Erythroblast (primary cell): ENCODE measurements around the gene STAT5A.
"Not testable (repeated sequence)": the region's sequence is repeated elsewhere in the genome, so short reads cannot be mapped to it uniquely, and the experiment has no call there.

Experiments
- DNase-seq, 2 experiments: peaks; one replicate each; lab custom pipeline; 2025; lab: John Stamatoyannopoulos, UW
- GATA1 ChIP-seq: IDR thresholded peaks from 2 replicates; pipeline ENCODE4 v1.6.1; 2011; ENCODE audit warnings: low read depth, mild to moderate bottlenecking, control low read depth, low read length, moderate library complexity
- POLR2A ChIP-seq: IDR thresholded peaks from 2 replicates; pipeline ENCODE4 v1.6.1; 2011; ENCODE audit warnings: mild to moderate bottlenecking, low read length

The STAT5A gene

DNA sequence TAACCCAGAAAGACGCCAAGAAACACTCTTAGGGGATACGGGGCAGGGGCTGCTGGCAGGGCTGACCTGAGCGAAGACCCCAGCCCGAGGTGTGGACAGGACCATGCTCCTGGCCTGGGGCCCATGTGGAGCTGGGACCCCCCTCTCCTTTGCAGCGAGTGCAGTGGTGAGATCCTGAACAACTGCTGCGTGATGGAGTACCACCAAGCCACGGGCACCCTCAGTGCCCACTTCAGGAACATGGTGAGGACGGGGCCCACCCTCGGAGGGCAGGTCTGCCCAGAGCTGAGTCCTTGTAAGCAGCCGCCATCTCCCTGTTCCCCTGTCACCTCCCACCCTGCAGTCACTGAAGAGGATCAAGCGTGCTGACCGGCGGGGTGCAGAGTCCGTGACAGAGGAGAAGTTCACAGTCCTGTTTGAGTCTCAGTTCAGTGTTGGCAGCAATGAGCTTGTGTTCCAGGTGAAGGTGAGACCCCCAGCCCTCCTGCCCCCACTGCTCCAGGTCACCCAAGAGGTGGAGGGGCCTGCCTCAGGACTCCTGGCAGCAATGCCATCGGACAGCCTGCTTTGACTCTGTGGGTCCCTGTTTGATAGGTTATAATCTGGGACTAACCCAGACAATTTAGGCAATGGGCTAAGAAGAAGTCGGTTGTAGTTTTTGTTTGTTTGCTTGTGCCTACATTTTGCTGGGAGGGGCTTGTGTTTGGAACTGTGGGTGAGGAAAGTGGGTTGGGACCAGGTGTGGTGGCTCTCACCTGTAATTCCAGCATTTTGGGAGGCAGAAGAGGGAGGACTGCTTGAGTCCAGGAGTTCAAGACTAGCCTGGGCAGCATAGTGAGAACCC lies 16.1 kb downstream of the STAT5A start:
- TF ChIP-seq GATA1 (no peak), POLR2A (no peak)
- no peak for DNase-seq

DNA sequence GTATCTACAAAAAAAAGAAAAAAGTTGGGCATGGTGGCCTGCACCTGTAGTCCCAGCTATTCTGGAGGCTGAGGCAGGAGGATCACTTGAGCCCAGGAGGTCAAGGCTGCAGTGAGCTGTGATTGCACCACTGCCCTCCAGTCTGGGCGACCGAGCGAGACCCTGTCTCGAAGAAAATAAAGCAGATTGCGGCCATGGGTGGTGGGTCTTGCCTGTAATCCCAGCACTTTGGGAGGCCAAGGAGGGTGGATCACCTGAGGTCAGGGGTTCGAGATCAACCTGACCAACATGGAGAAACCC lies 16.7 kb downstream of the STAT5A start:
- DNase-seq: not testable (repeated sequence)

DNA sequence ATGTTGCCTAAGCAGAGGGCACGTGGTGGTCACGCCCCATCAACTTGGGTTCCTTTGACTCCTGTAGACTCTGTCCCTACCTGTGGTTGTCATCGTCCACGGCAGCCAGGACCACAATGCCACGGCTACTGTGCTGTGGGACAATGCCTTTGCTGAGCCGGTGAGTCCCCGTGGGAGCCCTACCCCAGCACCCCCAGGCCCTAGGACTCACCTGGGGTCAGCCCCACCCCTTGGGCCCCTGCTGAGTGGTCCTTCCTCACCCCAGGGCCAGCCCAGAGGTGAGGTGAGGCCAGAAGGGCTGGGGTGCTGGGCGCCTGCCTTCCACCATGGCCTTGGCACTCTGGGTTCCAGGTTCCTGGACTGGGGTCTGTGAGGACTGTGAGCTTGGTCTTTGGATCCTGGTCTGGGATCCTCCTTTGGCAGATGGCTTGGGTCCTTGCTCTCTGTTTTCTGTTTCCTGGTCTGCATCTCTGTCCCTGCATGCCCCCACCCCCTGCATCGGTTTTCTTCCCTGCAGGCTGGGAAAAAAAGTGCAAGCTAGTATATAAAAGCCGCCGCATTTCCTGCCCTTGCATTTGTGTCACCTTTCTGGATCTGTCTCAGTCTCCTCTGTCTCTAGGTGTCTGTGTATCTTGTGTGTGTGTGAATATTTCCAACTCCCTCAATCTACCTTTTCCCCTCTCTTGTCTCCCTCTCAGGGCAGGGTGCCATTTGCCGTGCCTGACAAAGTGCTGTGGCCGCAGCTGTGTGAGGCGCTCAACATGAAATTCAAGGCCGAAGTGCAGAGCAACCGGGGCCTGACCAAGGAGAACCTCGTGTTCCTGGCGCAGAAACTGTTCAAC lies 17.5 kb downstream of the STAT5A start:
- DNase-seq: no peak
- no peak for TF ChIP-seq POLR2A
- TF ChIP-seq GATA1: no peak

DNA sequence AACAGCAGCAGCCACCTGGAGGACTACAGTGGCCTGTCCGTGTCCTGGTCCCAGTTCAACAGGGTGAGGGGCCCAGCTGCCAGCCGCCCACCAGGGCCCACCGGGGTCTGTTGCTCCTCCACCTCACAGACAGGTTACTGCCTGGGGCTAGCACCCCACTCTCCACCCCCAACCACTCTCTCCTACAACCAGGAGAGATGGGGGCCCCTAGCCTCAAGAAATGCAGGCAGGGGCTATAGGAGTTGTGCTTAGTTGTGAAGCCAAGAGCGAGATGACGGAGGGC lies 18.0 kb downstream of the STAT5A start:
- DNase-seq: no peak
- no peak for TF ChIP-seq GATA1
- no peak for TF ChIP-seq POLR2A

DNA sequence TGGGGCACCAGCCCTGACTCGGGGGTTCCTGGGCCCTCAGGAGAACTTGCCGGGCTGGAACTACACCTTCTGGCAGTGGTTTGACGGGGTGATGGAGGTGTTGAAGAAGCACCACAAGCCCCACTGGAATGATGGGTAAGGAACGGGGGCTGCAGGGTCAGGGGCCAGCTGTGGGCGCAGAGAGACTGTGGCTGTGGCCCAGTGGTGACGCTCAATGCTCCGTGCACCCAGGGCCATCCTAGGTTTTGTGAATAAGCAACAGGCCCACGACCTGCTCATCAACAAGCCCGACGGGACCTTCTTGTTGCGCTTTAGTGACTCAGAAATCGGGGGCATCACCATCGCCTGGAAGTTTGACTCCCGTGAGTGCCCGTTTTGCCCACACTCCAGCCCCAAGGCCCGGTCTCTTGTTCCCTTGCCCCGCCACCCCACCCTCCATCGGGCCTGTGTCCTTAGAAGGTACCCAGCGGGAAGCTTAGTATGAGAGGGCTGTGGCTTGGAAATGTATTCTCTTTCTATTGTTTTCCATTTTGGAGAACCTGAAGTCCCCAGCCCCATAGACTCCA lies 19.1 kb downstream of the STAT5A start:
- no peak for TF ChIP-seq POLR2A
- TF ChIP-seq GATA1: no peak
- no peak for DNase-seq

DNA sequence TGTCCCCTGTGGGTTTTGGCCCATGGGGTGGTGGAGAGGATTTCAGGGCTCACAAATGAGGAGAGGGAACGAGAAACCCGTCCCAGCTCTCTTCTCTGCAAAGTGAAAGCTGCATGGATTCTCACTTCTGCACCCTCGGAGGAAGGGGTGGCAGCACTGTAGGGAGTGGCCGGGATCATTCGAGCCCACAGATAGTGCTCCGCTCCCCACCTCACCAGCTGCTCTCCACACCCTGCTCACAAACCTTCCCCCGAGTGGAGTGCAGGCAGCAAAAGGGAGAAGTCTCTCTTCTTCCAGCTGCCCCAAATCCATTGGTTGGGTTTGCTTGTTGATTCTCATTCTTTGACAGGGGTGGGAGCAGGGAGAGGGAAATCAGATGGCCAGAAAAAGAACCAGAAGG lies 20.1 kb downstream of the STAT5A start:
- peak; percentile 29 to 53 for DNase-seq
- TF ChIP-seq GATA1: no peak
- TF ChIP-seq POLR2A: peak; percentile 14

DNA sequence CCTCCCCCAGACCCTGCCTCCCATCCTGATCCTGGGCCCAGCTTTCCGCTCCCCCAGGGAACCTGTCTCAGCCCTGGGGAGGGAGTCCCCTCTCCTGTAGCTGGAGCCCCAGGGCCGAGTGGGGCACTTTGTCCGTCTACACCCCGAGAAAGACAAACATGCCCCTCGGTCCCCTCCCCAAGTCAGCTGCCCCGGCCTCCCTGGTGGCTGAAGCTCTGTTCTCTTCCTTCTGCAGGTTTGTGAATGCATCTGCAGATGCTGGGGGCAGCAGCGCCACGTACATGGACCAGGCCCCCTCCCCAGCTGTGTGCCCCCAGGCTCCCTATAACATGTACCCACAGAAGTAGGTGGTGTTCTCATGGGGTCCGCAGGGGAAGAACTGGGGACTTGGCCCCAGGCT lies 20.8 kb downstream of the STAT5A start:
- no peak for DNase-seq
- no peak for TF ChIP-seq POLR2A
- no peak for TF ChIP-seq GATA1

DNA sequence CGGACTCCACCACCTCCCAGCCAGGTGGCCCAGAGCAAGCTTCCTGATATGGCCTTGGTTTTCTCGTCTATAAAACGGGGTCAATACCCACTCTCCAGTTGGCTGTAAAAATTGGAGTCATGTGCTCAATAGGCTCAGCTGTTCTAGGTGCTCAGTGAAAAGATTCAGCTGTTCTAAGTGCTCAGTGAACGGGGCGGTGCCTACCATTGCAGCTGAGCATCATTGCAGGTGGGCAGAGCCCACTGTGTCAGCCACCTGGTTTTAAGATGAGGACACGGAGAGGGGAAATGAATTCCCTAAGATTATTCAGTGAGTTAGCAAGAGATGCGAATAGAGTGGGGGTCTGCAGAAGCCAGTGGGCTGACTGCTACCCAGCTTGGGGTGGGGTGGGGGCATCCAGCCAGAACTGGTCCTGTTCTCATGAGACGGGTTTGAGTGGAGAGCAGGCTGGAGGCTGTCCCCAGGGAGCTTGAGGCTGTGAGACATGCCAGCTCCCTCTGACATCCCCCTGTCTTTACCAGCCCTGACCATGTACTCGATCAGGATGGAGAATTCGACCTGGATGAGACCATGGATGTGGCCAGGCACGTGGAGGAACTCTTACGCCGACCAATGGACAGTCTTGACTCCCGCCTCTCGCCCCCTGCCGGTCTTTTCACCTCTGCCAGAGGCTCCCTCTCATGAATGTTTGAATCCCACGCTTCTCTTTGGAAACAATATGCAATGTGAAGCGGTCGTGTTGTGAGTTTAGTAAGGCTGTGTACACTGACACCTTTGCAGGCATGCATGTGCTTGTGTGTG lies 21.9 kb downstream of the STAT5A start:
- TF ChIP-seq POLR2A (no peak), GATA1 (no peak)
- DNase-seq: peak in 1 of 2 experiments; percentile 26

DNA sequence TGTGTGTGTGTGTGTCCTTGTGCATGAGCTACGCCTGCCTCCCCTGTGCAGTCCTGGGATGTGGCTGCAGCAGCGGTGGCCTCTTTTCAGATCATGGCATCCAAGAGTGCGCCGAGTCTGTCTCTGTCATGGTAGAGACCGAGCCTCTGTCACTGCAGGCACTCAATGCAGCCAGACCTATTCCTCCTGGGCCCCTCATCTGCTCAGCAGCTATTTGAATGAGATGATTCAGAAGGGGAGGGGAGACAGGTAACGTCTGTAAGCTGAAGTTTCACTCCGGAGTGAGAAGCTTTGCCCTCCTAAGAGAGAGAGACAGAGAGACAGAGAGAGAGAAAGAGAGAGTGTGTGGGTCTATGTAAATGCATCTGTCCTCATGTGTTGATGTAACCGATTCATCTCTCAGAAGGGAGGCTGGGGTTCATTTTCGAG lies 22.5 kb downstream of the STAT5A start:
- TF ChIP-seq POLR2A (no peak), GATA1 (no peak)

DNA sequence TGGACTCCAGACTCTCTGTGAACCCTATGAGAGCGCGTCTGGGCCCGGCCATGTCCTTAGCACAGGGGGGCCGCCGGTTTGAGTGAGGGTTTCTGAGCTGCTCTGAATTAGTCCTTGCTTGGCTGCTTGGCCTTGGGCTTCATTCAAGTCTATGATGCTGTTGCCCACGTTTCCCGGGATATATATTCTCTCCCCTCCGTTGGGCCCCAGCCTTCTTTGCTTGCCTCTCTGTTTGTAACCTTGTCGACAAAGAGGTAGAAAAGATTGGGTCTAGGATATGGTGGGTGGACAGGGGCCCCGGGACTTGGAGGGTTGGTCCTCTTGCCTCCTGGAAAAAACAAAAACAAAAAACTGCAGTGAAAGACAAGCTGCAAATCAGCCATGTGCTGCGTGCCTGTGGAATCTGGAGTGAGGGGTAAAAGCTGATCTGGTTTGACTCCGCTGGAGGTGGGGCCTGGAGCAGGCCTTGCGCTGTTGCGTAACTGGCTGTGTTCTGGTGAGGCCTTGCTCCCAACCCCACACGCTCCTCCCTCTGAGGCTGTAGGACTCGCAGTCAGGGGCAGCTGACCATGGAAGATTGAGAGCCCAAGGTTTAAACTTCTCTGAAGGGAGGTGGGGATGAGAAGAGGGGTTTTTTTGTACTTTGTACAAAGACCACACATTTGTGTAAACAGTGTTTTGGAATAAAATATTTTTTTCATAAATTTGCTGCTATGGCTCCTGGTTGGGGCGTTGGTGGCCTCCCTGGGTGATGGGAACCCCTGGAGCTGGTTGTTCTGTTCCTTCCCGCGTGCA lies 23.1 kb downstream of the STAT5A start:
- peak; percentile 93 for DNase-seq
- TF ChIP-seq GATA1 (no peak), POLR2A (peak; percentile 75)

More for the DNA sequence above, 22.5 kb downstream of the STAT5A start:
- no peak for DNase-seq

DNA sequence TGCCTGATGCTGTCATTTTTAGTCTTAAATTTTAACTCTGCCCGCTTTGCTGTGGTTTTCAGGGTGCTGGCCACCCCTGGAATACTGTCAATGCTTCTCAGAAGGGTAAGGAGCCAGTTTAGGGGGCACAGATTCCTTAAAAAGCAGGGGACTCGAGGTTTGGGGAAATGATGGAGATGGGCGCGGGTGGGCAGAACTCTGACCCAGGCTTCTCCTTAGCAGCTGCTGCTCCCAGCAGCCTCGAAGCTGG lies 23.7 kb downstream of the STAT5A start:
- no peak for DNase-seq
- TF ChIP-seq GATA1 (no peak), POLR2A (no peak)

DNA sequence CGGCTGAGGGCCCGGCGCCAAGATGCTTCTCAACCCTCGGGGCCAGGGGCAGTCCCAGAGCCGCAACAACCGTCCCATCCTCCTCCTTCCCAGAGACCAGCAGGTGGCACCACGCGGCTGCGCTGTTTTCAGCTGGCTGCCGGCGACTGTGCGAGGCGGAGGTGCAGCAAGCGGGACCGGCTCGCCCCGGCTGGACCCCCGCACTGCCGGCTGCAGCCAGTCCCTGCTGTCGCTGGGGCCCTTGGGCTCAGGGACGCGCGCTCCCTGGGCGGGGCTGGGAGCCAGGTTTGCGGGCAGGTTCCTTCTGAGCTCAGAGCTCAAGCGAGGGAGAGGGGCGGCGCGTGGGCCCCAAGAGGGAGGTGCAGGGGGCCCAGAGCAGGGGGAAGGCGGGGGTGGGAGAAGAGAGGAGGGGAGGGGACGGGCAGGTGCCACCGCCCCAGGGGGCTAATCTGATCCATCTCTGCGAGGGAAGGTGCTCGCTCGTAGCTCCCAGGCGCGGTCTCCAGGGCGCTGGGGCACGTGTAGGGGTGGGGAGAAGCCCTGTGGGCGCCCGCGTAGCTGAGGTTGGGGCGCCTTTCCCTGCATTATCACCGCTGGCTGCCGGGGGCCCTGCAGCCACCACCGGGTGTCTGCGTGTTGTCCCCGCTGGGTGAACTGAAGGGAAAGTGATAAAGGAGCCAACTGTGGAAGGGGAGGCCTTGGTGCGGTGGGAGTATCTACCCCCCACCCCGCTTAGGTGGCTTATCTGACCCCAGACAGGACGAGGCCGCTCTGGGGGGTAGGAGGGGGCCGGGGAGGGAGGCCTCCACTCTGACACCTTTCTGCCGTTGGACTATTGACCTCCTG lies 24.2 kb downstream of the STAT5A start:
- peak; percentile 92 to 93 for DNase-seq
- TF ChIP-seq GATA1: no peak
- TF ChIP-seq POLR2A: peak; percentile 18

DNA sequence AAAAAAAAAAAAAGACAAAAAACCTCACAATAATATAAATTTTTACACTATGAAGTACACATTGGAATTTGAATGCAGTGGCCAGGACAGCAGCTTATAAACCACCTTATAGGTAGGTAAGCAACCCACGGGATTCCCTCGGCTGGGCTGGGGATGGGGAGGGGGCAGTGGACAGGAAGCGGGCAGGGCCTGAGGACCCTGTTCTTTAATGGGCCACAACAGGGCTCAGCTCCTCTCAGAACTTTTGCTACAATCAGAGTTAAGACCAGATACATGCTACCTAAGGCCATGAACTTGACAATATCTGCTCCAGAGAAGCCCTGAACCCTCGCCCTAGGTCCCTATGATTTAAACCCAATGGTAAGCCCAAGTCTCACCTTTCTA lies 25.1 kb downstream of the STAT5A start:
- DNase-seq: no peak
- TF ChIP-seq GATA1 (no peak), POLR2A (peak; percentile 14)
